ENCODE results near the gene RIMBP3B. TPM values are rescaled to one million over a fixed set of nuclear protein-coding genes. Genes with fewer than 3 reads are reported as not detected.
"Not testable (repeated sequence)": the region's sequence is repeated elsewhere in the genome, so short reads cannot be mapped to it uniquely, and the experiment has no call there.

Gene RIMBP3B
- total RNA-seq = 0.07 and 0.29 TPM in 2 replicates

- DNase-seq (ENCODE audit: low read depth); H3K27me3 ChIP-seq (ENCODE audit: control insufficient read depth, insufficient read depth, low read length); H3K4me3 ChIP-seq (ENCODE audit: low read depth, low read length); H3K36me3 ChIP-seq (ENCODE audit: control insufficient read depth, insufficient read depth, low read length): not testable (repeated sequence)
These were observed at the start of gene RIMBP3B for GRCh38 chr22:21383701-21384467. RIMBP3B (plus strand) TSS chr22:21383751; CDS start chr22:21383859, 108 bp downstream.

- DNase-seq (ENCODE audit: low read depth); H3K4me3 ChIP-seq (ENCODE audit: low read depth, low read length); H3K27me3 ChIP-seq (ENCODE audit: control insufficient read depth, insufficient read depth, low read length); H3K36me3 ChIP-seq (ENCODE audit: control insufficient read depth, insufficient read depth, low read length): not testable (repeated sequence)
These were observed 26.0 kb upstream of the RIMBP3B start for GRCh38 chr22:21357527-21357926.

- H3K36me3 ChIP-seq (ENCODE audit: control insufficient read depth, insufficient read depth, low read length); DNase-seq (ENCODE audit: low read depth); H3K27me3 ChIP-seq (ENCODE audit: control insufficient read depth, insufficient read depth, low read length); H3K4me3 ChIP-seq (ENCODE audit: low read depth, low read length): not testable (repeated sequence)
These were observed 23.0 kb upstream of the RIMBP3B start for GRCh38 chr22:21360525-21360924.

- not testable (repeated sequence) for H3K36me3 ChIP-seq (ENCODE audit: control insufficient read depth, insufficient read depth, low read length); DNase-seq (ENCODE audit: low read depth); H3K4me3 ChIP-seq (ENCODE audit: low read depth, low read length); H3K27me3 ChIP-seq (ENCODE audit: control insufficient read depth, insufficient read depth, low read length)
These were observed 21.1 kb upstream of the RIMBP3B start for GRCh38 chr22:21362473-21362872.

GRCh38 chr22:21363061-21363460 lies 20.5 kb upstream of the RIMBP3B start:
- not testable (repeated sequence) for H3K4me3 ChIP-seq (ENCODE audit: low read depth, low read length); H3K27me3 ChIP-seq (ENCODE audit: control insufficient read depth, insufficient read depth, low read length); H3K36me3 ChIP-seq (ENCODE audit: control insufficient read depth, insufficient read depth, low read length); DNase-seq (ENCODE audit: low read depth)

GRCh38 chr22:21363803-21364202 lies 19.7 kb upstream of the RIMBP3B start:
- H3K4me3 ChIP-seq (ENCODE audit: low read depth, low read length); H3K36me3 ChIP-seq (ENCODE audit: control insufficient read depth, insufficient read depth, low read length); H3K27me3 ChIP-seq (ENCODE audit: control insufficient read depth, insufficient read depth, low read length); DNase-seq (ENCODE audit: low read depth): not testable (repeated sequence)

- DNase-seq (ENCODE audit: low read depth); H3K27me3 ChIP-seq (ENCODE audit: control insufficient read depth, insufficient read depth, low read length); H3K36me3 ChIP-seq (ENCODE audit: control insufficient read depth, insufficient read depth, low read length); H3K4me3 ChIP-seq (ENCODE audit: low read depth, low read length): not testable (repeated sequence)
These were observed 19.2 kb upstream of the RIMBP3B start for GRCh38 chr22:21364362-21364761.

- not testable (repeated sequence) for H3K36me3 ChIP-seq (ENCODE audit: control insufficient read depth, insufficient read depth, low read length); DNase-seq (ENCODE audit: low read depth); H3K4me3 ChIP-seq (ENCODE audit: low read depth, low read length); H3K27me3 ChIP-seq (ENCODE audit: control insufficient read depth, insufficient read depth, low read length)
These were observed 18.2 kb upstream of the RIMBP3B start for GRCh38 chr22:21365337-21365736.

- H3K4me3 ChIP-seq (ENCODE audit: low read depth, low read length); H3K36me3 ChIP-seq (ENCODE audit: control insufficient read depth, insufficient read depth, low read length); H3K27me3 ChIP-seq (ENCODE audit: control insufficient read depth, insufficient read depth, low read length); DNase-seq (ENCODE audit: low read depth): not testable (repeated sequence)
These were observed 14.8 kb upstream of the RIMBP3B start for GRCh38 chr22:21368603-21369310.

GRCh38 chr22:21375880-21376279 lies 7.7 kb upstream of the RIMBP3B start:
- not testable (repeated sequence) for H3K27me3 ChIP-seq (ENCODE audit: control insufficient read depth, insufficient read depth, low read length); H3K36me3 ChIP-seq (ENCODE audit: control insufficient read depth, insufficient read depth, low read length); H3K4me3 ChIP-seq (ENCODE audit: low read depth, low read length); DNase-seq (ENCODE audit: low read depth)

- H3K4me3 ChIP-seq (ENCODE audit: low read depth, low read length); H3K36me3 ChIP-seq (ENCODE audit: control insufficient read depth, insufficient read depth, low read length); H3K27me3 ChIP-seq (ENCODE audit: control insufficient read depth, insufficient read depth, low read length); DNase-seq (ENCODE audit: low read depth): not testable (repeated sequence)
These were observed 1.2 kb downstream of the RIMBP3B start for GRCh38 chr22:21384468-21385357.

GRCh38 chr22:21389480-21389879 lies 5.9 kb downstream of the RIMBP3B start:
- not testable (repeated sequence) for H3K4me3 ChIP-seq (ENCODE audit: low read depth, low read length); DNase-seq (ENCODE audit: low read depth); H3K36me3 ChIP-seq (ENCODE audit: control insufficient read depth, insufficient read depth, low read length); H3K27me3 ChIP-seq (ENCODE audit: control insufficient read depth, insufficient read depth, low read length)

GRCh38 chr22:21390013-21390412 lies 6.5 kb downstream of the RIMBP3B start:
- H3K27me3 ChIP-seq (ENCODE audit: control insufficient read depth, insufficient read depth, low read length); DNase-seq (ENCODE audit: low read depth); H3K36me3 ChIP-seq (ENCODE audit: control insufficient read depth, insufficient read depth, low read length); H3K4me3 ChIP-seq (ENCODE audit: low read depth, low read length): not testable (repeated sequence)

GRCh38 chr22:21394613-21395012 lies 11.1 kb downstream of the RIMBP3B start:
- not testable (repeated sequence) for H3K36me3 ChIP-seq (ENCODE audit: control insufficient read depth, insufficient read depth, low read length); DNase-seq (ENCODE audit: low read depth); H3K27me3 ChIP-seq (ENCODE audit: control insufficient read depth, insufficient read depth, low read length); H3K4me3 ChIP-seq (ENCODE audit: low read depth, low read length)

Data from kidney epithelial cell (primary cell).